Esophagus (tissue), 2 donors: ENCODE measurements around the gene GOLT1B. TPM values are rescaled to one million over a fixed set of nuclear protein-coding genes. Genes with fewer than 3 reads are reported as not detected.

Experiments
- H3K27ac ChIP-seq, 2 donors: one replicate each; pipeline ENCODE4 v1.5.1; 2013; ENCODE audit warnings: low read depth in 2 of 2, mild to moderate bottlenecking in 2 of 2, inconsistent platforms in 1 of 2, low read length in 1 of 2, moderate library complexity in 1 of 2
- H3K27me3 ChIP-seq, 2 donors: one replicate each; pipeline ENCODE4 v1.6.1; 2013; ENCODE audit warnings: low read length in 2 of 2, control low read depth in 1 of 2, mild to moderate bottlenecking in 1 of 2; ENCODE audit not compliant: insufficient read depth in 2 of 2, control insufficient read depth in 1 of 2
- H3K36me3 ChIP-seq, 2 donors: one replicate each; pipeline ENCODE4 v1.6.1; 2013; ENCODE audit warnings: low read length in 1 of 2; ENCODE audit not compliant: control insufficient read depth in 2 of 2, insufficient read depth in 2 of 2
- H3K4me1 ChIP-seq, 2 donors: one replicate each; pipeline ENCODE4 v1.6.1; 2013; ENCODE audit warnings: low read length in 1 of 2; ENCODE audit not compliant: control insufficient read depth in 2 of 2, insufficient read depth in 2 of 2
- H3K4me3 ChIP-seq, 2 donors: one replicate each; pipeline ENCODE4 v1.5.1; 2013; ENCODE audit warnings: low read length in 2 of 2, mild to moderate bottlenecking in 2 of 2, low read depth in 1 of 2, moderate library complexity in 1 of 2
- H3K9me3 ChIP-seq, 2 donors: one replicate each; pipeline ENCODE4 v1.6.1; 2013; ENCODE audit warnings: mild to moderate bottlenecking in 2 of 2, low read depth in 1 of 2, low read length in 1 of 2, moderate library complexity in 1 of 2; ENCODE audit not compliant: control insufficient read depth in 2 of 2, insufficient read depth in 1 of 2
- WGBS, 2 donors: extraction: QIAGEN DNeasy Blood & Tissue Kit; methylation state at CpG; one replicate each; pipeline ENCODE4 v1.1.7; 2013; 5-methylcytosine and 5-hydroxymethylcytosine counted together
- polyA plus RNA-seq, 2 donors: library from polyadenylated mRNA; stranded (reverse); fragments of 200-250 nt; gene quantifications; one replicate each; pipeline ENCODE4 v1.2.3, GENCODE V29; 2013
- donor health status: healthy with polysubstance abuse.
- donor health status: Bipolar disorder and iron deficiency.

The GOLT1B gene
- polyA plus RNA-seq, 2 donors: 11.3 to 12.1 TPM

- Histone ChIP-seq H3K9me3 (no peaks in the 10 kb centered on the region), H3K4me3 (no peak overlapping the region), H3K4me1 (no peaks in the 10 kb centered on the region), H3K36me3 (peaks cover 2 to 4% of the 10 kb centered on the region in 2 donors), H3K27ac (no peak overlapping the region), H3K27me3 (no peaks in the 10 kb centered on the region)
- WGBS, 2 donors: 94% methylated on average over 2 of the region's 2 CpGs
Measured at GRCh38 chr12:21516281-21516680, 14.7 kb downstream of the GOLT1B start.

GRCh38 chr12:21518451-21518850, 16.9 kb downstream of the GOLT1B start:
- H3K27me3 ChIP-seq: no peaks in the 10 kb centered on the region
- peaks cover 2 to 4% of the 10 kb centered on the region in 2 donors for H3K36me3 ChIP-seq
- H3K9me3 ChIP-seq: no peaks in the 10 kb centered on the region
- H3K4me3 ChIP-seq: no peak overlapping the region
- 80 to 82% methylated on average over 3 of the region's 3 CpGs for WGBS, 2 donors
- H3K4me1 ChIP-seq: no peaks in the 10 kb centered on the region
- no peak overlapping the region for H3K27ac ChIP-seq

- H3K4me1 ChIP-seq: no peaks in the 10 kb centered on the region
- H3K36me3 ChIP-seq: no peaks in the 10 kb centered on the region
- WGBS, 2 donors: 38 to 56% methylated on average over 1 of the region's 1 CpG
- H3K4me3 ChIP-seq: no peak overlapping the region
- H3K27me3 ChIP-seq: no peaks in the 10 kb centered on the region
- H3K9me3 ChIP-seq: no peaks in the 10 kb centered on the region
- H3K27ac ChIP-seq: no peak overlapping the region
Measured at GRCh38 chr12:21521541-21521940, 20.0 kb downstream of the GOLT1B start.

GRCh38 chr12:21523148-21523547, 21.6 kb downstream of the GOLT1B start:
- Histone ChIP-seq H3K27ac (no peak overlapping the region), H3K4me3 (no peak overlapping the region), H3K27me3 (no peaks in the 10 kb centered on the region), H3K36me3 (no peaks in the 10 kb centered on the region), H3K4me1 (peaks cover 0 to 2% of the 10 kb centered on the region in 2 donors), H3K9me3 (no peaks in the 10 kb centered on the region)

GRCh38 chr12:21526053-21526452, 24.5 kb downstream of the GOLT1B start, which contains the start of gene SPX:
Gene SPX (plus strand): TSS chr12:21526296. CDS start chr12:21526473, 177 bp downstream.
- H3K9me3 ChIP-seq: no peaks in the 10 kb centered on the region
- peaks cover 2% of the 10 kb centered on the region in 2 donors for H3K27me3 ChIP-seq
- no peaks in the 10 kb centered on the region for H3K36me3 ChIP-seq
- no peak within 1 kb of the TSS for H3K27ac ChIP-seq
- 88 to 96% methylated on average over 1 of the region's 1 CpG for WGBS, 2 donors
- peak within 1 kb of the TSS in 1 of 2 donors; percentile 49 for H3K4me3 ChIP-seq
- peaks cover 0 to 2% of the 10 kb centered on the region in 2 donors for H3K4me1 ChIP-seq

GRCh38 chr12:21526721-21527345, 25.2 kb downstream of the GOLT1B start:
- Histone ChIP-seq H3K27me3 (peaks cover 2% of the 10 kb centered on the region in 2 donors), H3K27ac (no peak overlapping the region), H3K4me1 (peaks cover 0 to 2% of the 10 kb centered on the region in 2 donors), H3K36me3 (no peaks in the 10 kb centered on the region), H3K9me3 (no peaks in the 10 kb centered on the region), H3K4me3 (peak overlapping the region in 1 of 2 donors; percentile 49)
- WGBS, 2 donors: 33 to 41% methylated on average over 12 of the region's 12 CpGs

- WGBS, 2 donors: 1% methylated on average over 56 to 57 of the region's 57 CpGs
- no peak overlapping the region for H3K27ac ChIP-seq
- H3K36me3 ChIP-seq: no peaks in the 10 kb centered on the region
Measured at GRCh38 chr12:21527451-21528180, 26.0 kb downstream of the GOLT1B start.

GRCh38 chr12:21528953-21529352, 27.4 kb downstream of the GOLT1B start:
- Histone ChIP-seq H3K4me1 (peaks cover 0 to 2% of the 10 kb centered on the region in 2 donors), H3K27me3 (peaks cover 2% of the 10 kb centered on the region in 2 donors), H3K27ac (no peak overlapping the region), H3K9me3 (no peaks in the 10 kb centered on the region), H3K36me3 (no peaks in the 10 kb centered on the region), H3K4me3 (no peak overlapping the region)
- 67 to 77% methylated on average over 5 of the region's 5 CpGs for WGBS, 2 donors

More at GRCh38 chr12:21527451-21528180, 26.0 kb downstream of the GOLT1B start:
- Histone ChIP-seq H3K4me3 (peak overlapping the region; percentile 42 to 49), H3K9me3 (no peaks in the 10 kb centered on the region), H3K4me1 (peaks cover 0 to 2% of the 10 kb centered on the region in 2 donors), H3K27me3 (peaks cover 2% of the 10 kb centered on the region in 2 donors)

- Histone ChIP-seq H3K9me3 (no peaks in the 10 kb centered on the region), H3K4me1 (peaks cover 0 to 2% of the 10 kb centered on the region in 2 donors), H3K36me3 (no peaks in the 10 kb centered on the region), H3K4me3 (no peak overlapping the region), H3K27me3 (peaks cover 2% of the 10 kb centered on the region in 2 donors), H3K27ac (no peak overlapping the region)
- 74 to 90% methylated on average over 2 of the region's 2 CpGs for WGBS, 2 donors
Measured at GRCh38 chr12:21529456-21529855, 27.9 kb downstream of the GOLT1B start.
